BLaER1 (cell line): ENCODE results near the gene CELF4.

ENCODE experiments used
- H3K27ac ChIP-seq: shearing (Covaris generic); formaldehyde crosslinking; 2 replicates; pipeline ENCODE4 v1.8.1; 2022
- H3K27me3 ChIP-seq: shearing (Covaris generic); formaldehyde crosslinking; 2 replicates; pipeline ENCODE4 v1.8.1; 2022
- H3K36me3 ChIP-seq: shearing (Covaris generic); formaldehyde crosslinking; 2 replicates; pipeline ENCODE4 v1.8.1; 2022
- H3K4me1 ChIP-seq: shearing (Covaris generic); formaldehyde crosslinking; 2 replicates; pipeline ENCODE4 v1.8.1; 2022
- H3K4me2 ChIP-seq: shearing (Covaris generic); formaldehyde crosslinking; 2 replicates; pipeline ENCODE4 v1.8.1; 2022
- H3K4me3 ChIP-seq: shearing (Covaris generic); formaldehyde crosslinking; 2 replicates; pipeline ENCODE4 v1.8.1; 2022
- H3K9ac ChIP-seq: shearing (Covaris generic); formaldehyde crosslinking; 2 replicates; pipeline ENCODE4 v1.8.1; 2022
- H3K9me3 ChIP-seq: shearing (Covaris generic); formaldehyde crosslinking; 2 replicates; pipeline ENCODE4 v1.8.1; 2022
- H4K20me1 ChIP-seq: shearing (Covaris generic); formaldehyde crosslinking; 2 replicates; pipeline ENCODE4 v1.8.1; 2022
- Cebpa-rat ChIP-seq: shearing (Covaris generic); IDR thresholded peaks from 2 replicates; pipeline ENCODE4 v1.8.1; 2022

CELF4 gene

GRCh38 chr18:37222999-37223378 lies 342.6 kb downstream of the CELF4 start:
- 0 out of 2 replicates have a peak, but pooled peaks cover 5% of the 10 kb centered on the region for H3K36me3 ChIP-seq
- H3K27ac ChIP-seq: no peak overlapping the region
- H3K4me1 ChIP-seq: peaks cover 16% of the 10 kb centered on the region
- no peak overlapping the region for H3K4me2 ChIP-seq
- H4K20me1 ChIP-seq: no peaks in the 10 kb centered on the region
- H3K27me3 ChIP-seq: no peaks in the 10 kb centered on the region
- H3K9ac ChIP-seq: no peak overlapping the region
- H3K9me3 ChIP-seq: no peaks in the 10 kb centered on the region
- TF ChIP-seq Cebpa-rat: no peak
- H3K4me3 ChIP-seq: no peak overlapping the region

GRCh38 chr18:37222354-37222998 lies 343.1 kb downstream of the CELF4 start:
- Histone ChIP-seq H3K27ac (no peak overlapping the region), H3K9ac (no peak overlapping the region), H3K4me3 (no peak overlapping the region), H3K4me2 (no peak overlapping the region), H3K4me1 (peaks cover 16% of the 10 kb centered on the region), H3K9me3 (no peaks in the 10 kb centered on the region), H3K27me3 (no peaks in the 10 kb centered on the region), H3K36me3 (0 out of 2 replicates have a peak, but pooled peaks cover 5% of the 10 kb centered on the region), H4K20me1 (no peaks in the 10 kb centered on the region)
- no peak for TF ChIP-seq Cebpa-rat

- H3K27me3 ChIP-seq: no peaks in the 10 kb centered on the region
- no peaks in the 10 kb centered on the region for H4K20me1 ChIP-seq
- no peaks in the 10 kb centered on the region for H3K4me1 ChIP-seq
- no peaks in the 10 kb centered on the region; the same call in 1 of the 2 replicates for H3K9me3 ChIP-seq
- TF ChIP-seq Cebpa-rat: no peak
- no peak overlapping the region for H3K27ac ChIP-seq
- H3K4me2 ChIP-seq: no peak overlapping the region
- H3K36me3 ChIP-seq: 0 out of 2 replicates have a peak, but pooled peaks cover 5% of the 10 kb centered on the region
- no peak overlapping the region for H3K4me3 ChIP-seq
- H3K9ac ChIP-seq: no peak overlapping the region
Measured at GRCh38 chr18:37219257-37219656, 346.3 kb downstream of the CELF4 start.

GRCh38 chr18:37218022-37218590 lies 347.5 kb downstream of the CELF4 start:
- Histone ChIP-seq H3K4me3 (no peak overlapping the region), H3K27me3 (no peaks in the 10 kb centered on the region), H3K27ac (no peak overlapping the region), H4K20me1 (no peaks in the 10 kb centered on the region), H3K4me2 (no peak overlapping the region), H3K9ac (no peak overlapping the region), H3K36me3 (0 out of 2 replicates have a peak, but pooled peaks cover under 1% of the 10 kb centered on the region), H3K9me3 (no peaks in the 10 kb centered on the region; the same call in 1 of the 2 replicates), H3K4me1 (no peaks in the 10 kb centered on the region)
- TF ChIP-seq Cebpa-rat: no peak

- no peaks in the 10 kb centered on the region for H3K9me3 ChIP-seq
- H4K20me1 ChIP-seq: no peaks in the 10 kb centered on the region
- TF ChIP-seq Cebpa-rat: no peak
- no peaks in the 10 kb centered on the region for H3K27me3 ChIP-seq
- H3K36me3 ChIP-seq: no peaks in the 10 kb centered on the region
- no peaks in the 10 kb centered on the region for H3K4me1 ChIP-seq
- no peak overlapping the region for H3K27ac ChIP-seq
- H3K4me2 ChIP-seq: no peak overlapping the region
- no peak overlapping the region for H3K9ac ChIP-seq
- H3K4me3 ChIP-seq: no peak overlapping the region
Measured at GRCh38 chr18:37210781-37211180, 354.8 kb downstream of the CELF4 start.

GRCh38 chr18:37207343-37207742 lies 358.3 kb downstream of the CELF4 start:
- Histone ChIP-seq H4K20me1 (no peaks in the 10 kb centered on the region), H3K36me3 (no peaks in the 10 kb centered on the region), H3K4me1 (no peaks in the 10 kb centered on the region), H3K4me3 (no peak overlapping the region), H3K9me3 (peaks cover 13% of the 10 kb centered on the region), H3K27ac (no peak overlapping the region), H3K4me2 (no peak overlapping the region), H3K27me3 (no peaks in the 10 kb centered on the region), H3K9ac (no peak overlapping the region)
- TF ChIP-seq Cebpa-rat: no peak

- TF ChIP-seq Cebpa-rat: no peak
- 0 out of 2 replicates have a peak, but pooled peaks cover 4% of the 10 kb centered on the region for H3K36me3 ChIP-seq
Measured at GRCh38 chr18:37199741-37200140, 365.9 kb downstream of the CELF4 start.

More at GRCh38 chr18:37199741-37200140, 365.9 kb downstream of the CELF4 start:
- H4K20me1 ChIP-seq: no peaks in the 10 kb centered on the region
- H3K27me3 ChIP-seq: no peaks in the 10 kb centered on the region
- peaks cover 18% of the 10 kb centered on the region for H3K9me3 ChIP-seq
- no peaks in the 10 kb centered on the region for H3K4me1 ChIP-seq
- no peak overlapping the region for H3K27ac ChIP-seq
- no peak overlapping the region for H3K4me2 ChIP-seq
- no peak overlapping the region for H3K9ac ChIP-seq
- H3K4me3 ChIP-seq: no peak overlapping the region
